Retina (tissue), 1 donor: Measurements from ENCODE around the gene FOXP1.

Source experiments
- DNase-seq: peaks from one replicate; pipeline ENCODE4 v3.0.0-alpha.2; 2016

FOXP1 gene

DNA sequence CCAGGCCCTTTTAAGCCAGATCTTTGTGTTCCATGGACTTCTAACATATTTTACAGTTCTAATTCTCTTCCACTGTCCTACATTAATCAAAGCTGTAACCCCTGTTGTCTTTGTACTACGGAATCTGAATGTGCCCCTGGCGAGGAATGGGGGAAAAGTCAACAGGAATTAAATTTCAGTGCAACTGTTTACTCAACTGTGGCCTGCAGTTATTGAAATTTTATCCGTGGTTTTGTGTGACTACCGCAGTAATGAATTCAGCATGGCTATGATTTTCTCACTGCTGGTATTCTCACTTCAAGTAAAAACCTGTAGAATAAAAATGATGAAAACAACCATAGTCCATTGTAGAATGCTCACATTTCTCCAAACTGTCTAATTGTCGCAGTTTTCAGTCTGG lies 388.0 kb downstream of the FOXP1 start:
- DNase-seq = no peak

GRCh38 chr3:71194785-71195184 lies 388.7 kb downstream of the FOXP1 start:
- DNase-seq = no peak

GRCh38 chr3:71191031-71191482 lies 392.5 kb downstream of the FOXP1 start:
- no peak for DNase-seq

GRCh38 chr3:71189480-71189879 lies 394.0 kb downstream of the FOXP1 start:
- no peak for DNase-seq

- no peak for DNase-seq
These were observed 395.8 kb downstream of the FOXP1 start for GRCh38 chr3:71187715-71188114.

- DNase-seq = no peak
These were observed 396.7 kb downstream of the FOXP1 start for GRCh38 chr3:71186801-71187200.

GRCh38 chr3:71185733-71186455 lies 397.6 kb downstream of the FOXP1 start:
- DNase-seq = no peak

GRCh38 chr3:71184252-71184651 lies 399.3 kb downstream of the FOXP1 start:
- DNase-seq = no peak

DNA sequence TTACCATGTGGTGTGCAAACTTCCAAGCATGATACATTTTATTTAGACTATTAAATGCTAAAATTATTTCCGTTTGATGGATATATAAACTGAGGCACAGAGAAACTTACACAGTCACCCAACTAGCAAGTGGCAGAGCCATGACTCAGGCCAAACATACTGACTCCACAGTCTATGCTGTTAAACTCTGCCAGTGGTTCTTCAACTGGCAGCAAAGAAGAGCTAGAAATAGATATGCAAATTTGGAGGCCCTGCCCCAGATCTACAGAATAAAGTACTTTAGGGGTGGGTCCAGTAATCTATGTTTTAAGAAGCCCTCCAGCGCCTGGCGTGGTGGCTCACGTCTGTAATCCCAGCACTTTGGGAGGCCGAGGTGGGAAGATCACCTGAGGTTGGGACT lies 400.0 kb downstream of the FOXP1 start:
- no peak for DNase-seq

DNA sequence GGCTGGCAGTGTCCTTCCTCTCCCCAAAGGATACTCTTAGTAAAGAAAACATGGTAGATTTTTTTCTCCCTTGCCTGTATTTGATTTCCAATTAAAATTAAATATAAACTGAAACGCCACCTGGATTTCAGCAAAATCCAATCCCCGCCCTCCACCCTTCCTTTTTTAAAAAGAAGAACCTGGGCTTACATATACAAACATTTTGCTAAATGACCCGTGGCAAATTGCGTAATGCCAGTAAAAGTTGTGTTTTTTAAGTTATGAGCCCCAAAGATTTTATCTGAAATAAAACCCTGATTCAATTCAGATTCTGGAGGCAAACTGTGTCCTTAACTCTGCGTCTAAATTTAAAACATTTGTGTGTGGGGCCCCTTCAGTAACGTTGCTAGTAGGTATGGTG lies 403.0 kb downstream of the FOXP1 start:
- no peak for DNase-seq

DNA sequence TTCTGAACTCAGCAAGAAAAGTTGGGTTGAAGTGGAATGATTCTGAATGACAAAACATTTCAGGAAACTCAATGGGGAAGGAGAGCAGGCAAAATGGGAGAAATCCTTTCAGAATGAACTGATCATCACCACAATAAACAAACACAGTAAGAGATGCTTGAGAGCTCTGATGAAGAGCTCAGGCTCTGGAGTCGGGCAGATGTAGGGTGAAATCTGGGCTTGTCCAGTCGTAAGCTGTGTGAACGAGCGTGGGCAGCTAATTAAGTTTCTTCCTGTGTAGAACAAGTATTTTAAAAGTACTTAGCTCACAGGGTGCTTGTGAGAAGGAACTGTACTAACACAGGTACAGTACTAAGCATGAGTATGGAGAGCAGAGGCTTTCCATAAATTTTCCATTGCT lies 406.2 kb downstream of the FOXP1 start:
- no peak for DNase-seq

DNA sequence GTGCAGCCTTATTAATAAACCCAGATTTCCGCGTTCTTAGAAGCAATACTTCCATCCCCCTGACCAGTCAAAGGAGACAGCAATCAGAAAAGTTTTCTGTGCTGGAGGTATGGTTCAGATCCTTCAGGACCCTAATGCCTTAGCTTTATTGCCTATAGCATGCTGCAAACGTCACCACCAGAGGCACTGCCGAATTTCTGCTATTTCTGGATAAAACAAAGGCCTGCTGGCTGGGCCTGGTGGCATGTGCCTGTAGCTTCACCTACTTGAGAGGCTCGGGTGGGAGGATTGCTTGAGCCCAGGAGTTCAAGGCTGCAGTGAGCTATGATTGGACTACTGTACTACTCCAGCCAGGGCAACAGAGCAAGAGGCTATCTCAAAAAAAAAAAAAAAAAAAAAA lies 407.2 kb downstream of the FOXP1 start:
- DNase-seq = no peak

DNA sequence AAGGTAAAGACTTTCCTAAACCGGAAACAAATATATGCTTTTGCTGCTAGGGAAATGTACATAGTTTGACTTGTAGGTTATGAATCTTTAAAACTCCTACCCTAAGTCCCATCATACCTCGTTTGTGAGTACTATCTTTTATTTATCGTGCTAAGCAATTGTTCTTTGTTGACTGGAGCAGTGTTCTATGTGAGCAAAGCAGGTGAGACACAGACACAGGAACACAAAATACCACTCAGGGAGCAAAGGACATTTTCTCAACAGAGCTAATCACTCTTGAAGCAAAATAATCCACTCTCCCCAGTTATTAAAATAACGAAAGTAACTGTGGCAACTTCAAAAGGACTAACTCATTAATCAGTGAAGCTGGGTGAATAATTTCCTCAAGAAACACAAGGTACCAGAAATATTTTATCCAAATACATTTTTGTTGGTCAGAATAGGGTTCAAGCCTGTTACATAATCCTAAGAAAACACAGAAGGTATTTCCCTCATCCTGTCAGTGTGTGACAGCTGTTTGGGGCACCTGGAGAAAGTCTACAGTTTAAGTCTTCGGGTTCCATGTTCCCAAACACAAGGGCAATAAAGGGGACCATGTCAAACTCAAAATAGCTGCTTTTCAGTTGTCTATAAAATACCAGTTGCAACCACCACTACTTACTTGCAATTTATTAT lies 407.7 kb downstream of the FOXP1 start:
- no peak for DNase-seq

- DNase-seq = no peak
These were observed 410.6 kb downstream of the FOXP1 start for GRCh38 chr3:71172951-71173350.

GRCh38 chr3:71172189-71172588 lies 411.3 kb downstream of the FOXP1 start:
- DNase-seq = no peak

DNA sequence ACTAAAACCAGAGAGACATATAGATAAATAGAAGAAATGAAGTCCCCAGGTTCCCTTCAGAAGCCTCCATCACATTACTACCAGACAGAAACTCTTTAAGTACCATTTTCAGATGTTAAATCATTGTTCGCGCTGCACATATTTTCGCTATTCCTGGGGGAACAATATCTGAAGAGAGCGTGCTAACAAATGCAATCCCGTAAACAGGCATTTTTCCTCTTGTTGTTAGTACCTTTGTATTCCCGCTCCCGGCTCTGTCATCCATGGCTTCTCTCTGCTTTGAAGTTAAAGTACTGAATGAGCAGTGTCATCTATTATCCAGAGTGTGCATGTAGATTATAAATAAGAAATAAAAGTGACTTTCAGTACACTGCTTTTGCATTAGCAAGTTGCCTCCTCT lies 412.3 kb downstream of the FOXP1 start:
- no peak for DNase-seq

DNA sequence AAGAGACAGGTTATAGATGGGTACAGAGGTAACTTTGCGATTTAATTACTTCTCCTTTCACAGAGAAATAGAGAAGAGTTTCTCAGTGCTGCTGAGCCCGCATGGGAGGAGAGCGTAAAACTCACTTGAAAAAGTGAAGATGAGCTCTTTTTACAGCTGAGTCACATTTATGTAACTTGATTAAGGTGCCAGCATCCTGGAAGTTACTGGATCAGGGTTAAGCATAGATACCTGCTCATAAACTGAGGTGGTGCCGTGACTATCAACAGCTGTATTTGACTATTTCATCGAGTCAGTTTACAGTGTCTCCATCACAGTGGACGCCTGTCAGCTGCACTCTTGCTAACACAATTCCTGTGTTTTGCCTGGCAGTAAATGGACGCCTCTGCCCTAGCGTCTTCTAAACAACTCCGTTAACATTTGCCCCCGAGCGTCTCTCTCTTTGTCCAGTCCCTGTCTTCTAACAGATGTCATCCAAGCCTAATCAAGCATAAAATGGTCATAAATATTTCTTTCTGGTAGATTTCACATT lies 414.6 kb downstream of the FOXP1 start:
- DNase-seq = peak; percentile 76

GRCh38 chr3:71168121-71168721 lies 415.3 kb downstream of the FOXP1 start:
- no peak for DNase-seq

- DNase-seq = no peak
These were observed 416.9 kb downstream of the FOXP1 start for GRCh38 chr3:71166339-71167240.

GRCh38 chr3:71164881-71165280 lies 418.6 kb downstream of the FOXP1 start:
- no peak for DNase-seq

DNA sequence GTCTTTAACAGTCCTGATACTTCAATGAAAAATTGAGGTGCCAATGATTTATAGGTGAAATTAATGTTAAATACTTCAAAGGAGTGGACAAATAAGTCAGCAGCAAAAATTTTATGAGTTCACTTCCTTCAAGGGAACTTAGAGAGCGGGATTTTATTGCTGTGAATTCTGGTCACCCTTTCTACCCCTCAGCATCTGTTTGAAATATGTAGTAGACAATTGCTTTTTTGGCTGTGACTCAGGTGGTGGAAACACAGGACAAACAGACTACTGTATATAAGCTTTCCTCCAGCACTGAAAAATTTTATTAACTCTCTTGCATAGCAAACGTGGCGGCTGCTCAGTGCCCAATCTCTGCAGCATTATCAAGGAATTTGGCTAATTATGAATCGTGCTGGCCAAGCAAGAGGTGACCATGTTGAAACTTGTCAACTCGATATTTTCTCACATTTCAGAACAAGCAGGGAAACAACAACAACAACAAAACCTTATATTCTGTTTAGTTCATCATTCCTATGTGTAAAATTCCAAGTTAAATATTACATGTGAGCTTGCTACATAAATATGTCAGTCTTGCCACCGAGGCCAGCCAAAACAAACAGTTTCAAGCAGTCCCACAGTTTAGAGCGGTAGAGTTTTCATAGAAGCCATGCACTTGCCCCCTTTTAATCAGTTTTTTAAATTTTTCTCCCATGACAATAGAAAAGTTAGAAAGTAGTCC lies 420.2 kb downstream of the FOXP1 start:
- no peak for DNase-seq

- no peak for DNase-seq
These were observed 421.3 kb downstream of the FOXP1 start for GRCh38 chr3:71162221-71162620.
